G401 (cell line): ENCODE results near the gene REXO1. TPM values are rescaled to one million over a fixed set of nuclear protein-coding genes. Genes with fewer than 3 reads are reported as not detected.
"Not testable (repeated sequence)": the region's sequence is repeated elsewhere in the genome, so short reads cannot be mapped to it uniquely, and the experiment has no call there.

Experiments
- DNase-seq: peaks from one replicate; pipeline ENCODE4 v3.0.0-alpha.2; 2015; ENCODE audit warnings: low spot score
- in situ Hi-C: cut with HindIII; loops from 2 replicates; pipeline ENCODE4 v1.10.0; 2016; ENCODE audit warnings: low sequenced_read_pairs, mixed read lengths
- total RNA-seq: library from RNA; depleted of rRNA; stranded (reverse); fragments of >200 nt; shearing (Covaris generic); gene quantifications from 2 replicates; pipeline ENCODE4 v1.2.3, GENCODE V29; 2014

Gene REXO1
- total RNA-seq, 1 experiment from 2014 or later: 10.7 TPM

DNA sequence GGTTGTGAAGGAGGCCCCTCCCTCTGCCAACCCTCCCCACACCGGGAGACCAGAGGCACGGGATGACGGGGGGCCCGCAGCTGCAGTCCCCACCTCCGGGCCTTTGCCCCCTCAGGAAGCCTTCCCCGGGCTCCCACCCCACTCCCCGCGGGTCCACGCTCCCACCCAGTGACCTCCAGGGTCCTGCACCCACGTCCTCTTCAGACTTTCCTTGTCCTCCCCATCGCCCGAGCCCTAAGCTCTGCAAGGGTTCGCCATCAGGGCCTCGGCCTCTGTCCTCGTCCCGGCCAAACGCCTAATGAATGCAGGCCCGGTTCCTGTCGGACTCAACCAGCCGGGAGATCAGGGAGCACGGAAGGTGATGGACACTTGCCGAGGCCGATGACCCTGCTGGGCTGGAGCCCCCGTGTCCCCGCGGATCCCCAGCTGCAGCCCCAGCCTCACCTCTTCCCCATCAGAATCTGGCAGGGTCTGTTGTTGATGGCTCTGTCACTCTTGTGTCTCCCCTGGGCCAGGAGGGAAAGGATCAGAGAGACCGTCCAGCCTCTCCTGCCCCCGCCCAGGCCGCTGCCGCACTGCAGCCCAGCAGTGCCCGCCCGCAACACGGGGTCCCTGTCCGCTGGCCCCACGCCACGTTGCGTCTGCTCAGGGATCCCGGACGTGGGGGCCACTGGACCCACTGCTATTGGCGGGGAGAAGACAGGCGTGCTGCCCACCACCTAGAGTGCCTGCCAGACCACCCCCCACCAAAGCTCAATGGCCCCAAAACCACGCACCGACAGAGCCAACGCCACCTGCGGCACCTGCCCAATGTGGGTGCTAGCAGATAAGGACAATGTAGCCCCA, 41.9 kb downstream of the REXO1 start:
- DNase-seq: no peak
- in situ Hi-C loops: no loop called here

DNA sequence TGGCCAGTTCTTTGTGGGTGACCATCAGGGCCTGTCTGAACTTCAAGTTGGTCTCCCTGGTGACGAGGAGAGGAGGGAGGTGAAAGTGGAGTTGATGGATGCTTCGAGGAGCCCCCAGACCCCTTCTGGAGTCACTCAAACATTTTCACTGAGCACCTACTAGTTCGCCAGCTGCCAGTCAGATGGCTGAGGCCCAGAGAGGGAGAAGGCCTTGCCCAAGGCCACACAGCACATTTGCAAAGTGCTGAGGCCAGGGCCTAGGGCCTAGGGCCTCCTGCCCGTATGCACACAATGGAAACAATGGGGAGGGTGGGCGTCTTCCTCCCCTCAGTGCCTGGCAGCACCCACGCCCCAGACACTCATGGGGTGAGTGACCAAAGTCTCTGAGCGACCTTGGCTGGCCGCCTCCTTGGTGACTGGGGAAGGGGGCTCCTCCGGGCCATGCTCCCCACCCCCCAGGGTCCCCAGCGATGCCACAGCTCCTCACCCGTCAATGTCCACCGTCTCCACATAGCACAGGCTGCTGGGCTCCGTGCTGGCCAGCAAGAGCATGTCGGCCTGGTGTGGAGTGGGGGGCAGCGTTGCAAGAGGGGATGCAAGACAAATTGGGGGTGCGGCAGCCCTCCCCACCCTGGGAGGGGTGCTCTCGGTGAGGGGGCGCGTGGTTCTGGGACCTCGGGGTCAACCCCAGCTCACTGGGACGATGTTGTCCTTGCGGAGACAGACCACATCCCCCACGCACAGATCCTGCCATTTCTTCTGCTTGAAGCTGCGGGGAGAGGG, 42.7 kb downstream of the REXO1 start:
- in situ Hi-C loops: no loop called here
- no peak for DNase-seq

DNA sequence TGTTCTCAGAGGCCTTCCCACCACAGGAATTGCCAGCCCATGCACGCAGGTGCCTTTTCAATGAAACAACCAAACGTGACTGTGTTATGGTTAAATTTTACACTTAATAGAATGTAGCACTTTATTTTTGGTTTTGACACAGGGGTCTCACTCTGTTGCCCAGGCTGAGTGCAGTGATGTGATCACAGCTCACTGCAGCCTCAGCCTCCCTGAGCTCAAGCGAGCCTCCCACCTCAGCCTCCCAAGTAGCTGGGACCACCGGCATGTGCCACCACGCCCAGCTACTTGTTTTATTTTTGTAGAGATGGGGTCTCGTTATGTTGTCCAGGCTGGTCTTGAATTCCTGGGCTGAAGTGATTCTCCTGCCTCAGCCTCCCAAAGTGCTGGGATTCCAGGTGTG, 43.4 kb downstream of the REXO1 start:
- no peak for DNase-seq
- in situ Hi-C loops: no loop called here

DNA sequence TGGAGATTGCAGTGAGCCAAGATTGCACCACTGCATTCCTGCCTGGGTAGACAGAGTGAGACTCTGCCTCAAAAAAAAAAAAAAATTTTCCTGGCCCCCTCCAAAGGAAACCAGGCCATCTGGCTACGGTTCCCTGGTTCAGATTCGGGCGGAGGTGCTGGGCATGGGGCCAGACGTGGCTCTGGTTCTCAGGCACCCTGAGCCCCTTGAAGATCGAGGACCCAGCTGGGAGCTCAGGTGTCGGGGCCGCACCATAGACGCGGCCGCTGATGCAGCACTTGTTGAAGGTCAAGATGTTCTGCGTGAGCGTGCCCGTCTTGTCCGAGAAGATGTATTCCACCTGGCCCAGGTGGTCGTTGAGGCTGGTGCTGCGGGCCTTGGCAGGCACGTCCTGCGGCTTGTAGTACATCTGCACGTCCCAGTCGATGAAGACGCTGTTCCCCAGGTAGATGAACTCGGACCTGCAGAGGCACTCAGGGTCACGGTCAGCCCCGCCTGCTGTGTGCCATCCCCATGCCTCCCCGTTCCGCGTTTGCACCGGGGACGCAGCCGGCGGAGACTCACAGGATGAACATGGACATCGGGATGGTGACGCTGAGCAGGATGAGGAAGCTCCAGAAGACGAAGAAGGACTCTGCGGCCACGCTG, 48.5 kb downstream of the REXO1 start:
- in situ Hi-C loops: no loop called here

DNA sequence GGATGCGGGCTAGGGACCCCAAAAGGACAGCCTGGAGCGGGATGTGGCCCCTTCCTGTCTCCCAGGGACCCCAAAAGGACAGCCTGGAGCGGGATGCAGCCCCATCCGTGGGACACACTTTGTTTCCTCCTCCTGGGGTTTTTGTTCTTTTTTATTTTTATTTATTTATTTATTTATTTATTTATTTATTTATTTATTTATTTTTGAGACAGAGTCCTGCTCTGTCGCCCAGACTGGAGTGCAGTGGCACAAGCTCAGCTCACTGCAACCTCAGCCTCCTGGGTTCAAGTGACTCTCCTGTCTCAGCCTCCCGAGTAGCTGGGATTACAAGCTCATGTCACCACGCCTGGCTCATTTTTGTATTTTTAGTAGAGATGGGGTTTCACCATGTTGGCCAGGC, 51.0 kb downstream of the REXO1 start:
- in situ Hi-C loops, DNase-seq: not testable (repeated sequence)

More for the DNA sequence above, 48.5 kb downstream of the REXO1 start:
- DNase-seq: no peak

DNA sequence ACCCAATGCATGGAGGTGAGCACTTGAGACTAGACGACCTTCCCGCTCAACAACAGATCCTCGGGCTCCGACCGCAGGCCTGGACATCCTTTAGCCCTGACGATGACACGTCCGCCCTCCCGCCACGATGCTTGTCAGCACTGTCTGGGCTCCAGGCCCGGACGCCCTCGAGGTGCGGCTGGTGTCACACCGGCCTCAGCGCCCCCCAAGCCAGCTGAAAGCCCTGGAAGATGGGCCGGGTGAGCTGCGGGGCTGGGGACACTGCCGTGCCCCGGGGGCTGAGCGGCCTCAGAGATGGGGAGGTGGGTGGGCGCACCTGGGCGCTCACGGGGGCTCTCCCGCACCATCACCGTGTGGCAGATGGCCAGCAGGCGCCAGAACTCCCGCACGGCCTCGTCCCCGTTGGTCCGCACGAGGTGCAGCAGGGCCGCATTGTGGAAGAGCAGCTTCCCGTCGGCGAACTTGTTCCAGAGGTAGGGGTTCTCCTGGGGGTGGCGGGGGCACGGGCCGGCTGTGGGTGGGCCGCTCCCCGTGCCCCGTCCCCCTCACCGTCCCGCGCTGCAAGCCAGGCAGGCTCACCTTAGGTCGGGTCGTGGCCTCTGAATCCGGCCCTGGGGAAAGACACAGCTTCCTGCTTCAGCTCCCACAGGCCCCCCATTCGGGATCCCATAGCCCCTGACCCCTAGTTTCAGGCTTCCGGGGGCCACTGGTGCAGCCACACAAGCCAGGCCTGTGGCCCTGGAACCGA, 51.7 kb downstream of the REXO1 start:
- in situ Hi-C loops: no loop called here
- no peak for DNase-seq

DNA sequence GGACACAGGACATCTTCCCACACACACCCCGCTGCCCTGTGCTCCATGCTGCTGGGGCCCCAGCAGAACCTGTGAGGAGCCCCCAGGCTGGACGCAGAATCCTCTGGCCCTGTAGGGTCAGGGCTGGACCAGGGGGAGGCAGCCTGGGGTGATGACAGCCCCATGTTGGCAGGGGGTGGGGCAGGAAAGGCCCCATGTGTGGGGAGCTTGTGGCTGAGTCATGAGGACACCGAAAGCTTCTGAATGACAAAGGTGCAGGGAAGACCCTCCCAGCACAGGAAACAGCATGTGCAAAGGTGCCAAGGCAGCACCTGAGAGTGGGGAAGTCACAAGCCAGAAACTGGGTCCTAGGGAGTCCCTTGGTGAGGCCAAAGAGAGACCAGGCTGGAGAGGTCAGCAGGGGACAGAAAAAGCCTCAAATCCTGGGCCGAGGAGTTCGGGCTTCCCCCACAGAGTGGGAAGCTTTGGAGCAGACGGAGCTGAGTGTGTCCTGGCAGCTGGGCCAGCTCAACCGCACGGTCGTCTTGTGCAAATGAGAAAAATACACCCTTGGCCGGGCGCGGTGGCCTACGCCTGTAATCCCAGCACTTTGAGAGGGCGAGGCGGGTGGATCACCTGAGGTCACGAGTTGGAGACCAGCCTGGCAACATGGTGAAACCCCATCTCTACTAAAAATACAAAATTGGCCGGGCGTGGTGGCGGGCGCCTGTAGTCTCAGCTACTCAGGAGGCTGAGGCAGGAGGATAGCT, 53.7 kb downstream of the REXO1 start:
- no peak for DNase-seq
- in situ Hi-C loops: no loop called here

DNA sequence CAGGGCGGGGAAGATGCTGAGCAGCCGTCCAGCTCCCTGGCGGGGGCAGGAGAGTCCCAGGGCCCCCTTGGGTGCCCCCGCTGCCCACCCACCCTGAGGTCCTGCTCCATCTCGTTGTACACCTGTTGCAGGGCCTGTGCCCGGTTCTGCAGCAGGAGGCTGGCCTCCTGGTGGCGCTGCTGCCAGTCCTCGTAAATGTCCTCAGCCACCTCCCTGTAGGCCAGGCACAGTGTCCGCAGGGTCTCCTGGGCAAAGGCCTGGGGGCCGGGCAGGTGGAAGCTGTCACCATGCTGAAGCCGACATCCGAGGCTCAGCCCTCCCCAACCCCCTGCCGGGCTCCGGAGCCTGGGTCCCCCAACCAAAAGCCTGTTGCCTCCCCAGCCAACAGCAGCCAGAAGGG, 56.4 kb downstream of the REXO1 start:
- DNase-seq: no peak
- in situ Hi-C loops: no loop called here

DNA sequence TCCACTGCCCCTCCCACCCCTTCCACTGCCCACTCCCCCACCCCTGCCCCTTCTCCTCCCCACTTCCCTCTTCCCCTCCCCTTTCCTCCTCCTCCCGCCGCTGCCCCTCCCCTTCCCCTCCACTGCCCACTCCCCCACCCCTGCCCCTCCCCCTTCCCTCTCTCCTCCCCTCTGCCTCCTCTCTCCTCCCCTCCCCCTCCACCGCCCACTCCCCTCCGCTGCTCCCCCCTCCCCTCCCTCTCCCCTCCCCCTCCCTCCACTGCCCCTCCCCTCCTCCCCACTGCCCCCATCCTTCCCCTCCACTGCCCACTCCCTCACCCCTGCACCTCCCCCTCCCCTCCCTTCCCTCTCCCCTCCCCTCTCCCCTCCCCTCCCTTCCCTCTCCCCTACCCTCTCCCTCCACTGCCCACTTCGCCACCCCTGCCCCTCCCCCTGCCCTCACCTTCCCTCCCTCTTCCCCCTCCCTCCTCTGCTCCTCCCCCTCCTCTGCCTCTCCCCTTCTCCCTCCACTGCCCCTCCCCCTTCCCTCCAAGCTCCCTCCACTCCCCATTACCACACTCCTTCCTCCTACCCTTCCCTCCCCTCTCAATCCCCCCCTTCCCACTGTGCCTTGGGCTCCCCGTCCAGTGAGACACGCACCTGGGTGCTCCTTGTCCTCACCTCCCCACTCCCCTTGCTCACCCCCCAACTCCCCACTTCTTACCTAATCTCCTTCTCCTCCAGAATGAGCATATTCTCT, 58.1 kb downstream of the REXO1 start:
- in situ Hi-C loops: no loop called here
- no peak for DNase-seq

DNA sequence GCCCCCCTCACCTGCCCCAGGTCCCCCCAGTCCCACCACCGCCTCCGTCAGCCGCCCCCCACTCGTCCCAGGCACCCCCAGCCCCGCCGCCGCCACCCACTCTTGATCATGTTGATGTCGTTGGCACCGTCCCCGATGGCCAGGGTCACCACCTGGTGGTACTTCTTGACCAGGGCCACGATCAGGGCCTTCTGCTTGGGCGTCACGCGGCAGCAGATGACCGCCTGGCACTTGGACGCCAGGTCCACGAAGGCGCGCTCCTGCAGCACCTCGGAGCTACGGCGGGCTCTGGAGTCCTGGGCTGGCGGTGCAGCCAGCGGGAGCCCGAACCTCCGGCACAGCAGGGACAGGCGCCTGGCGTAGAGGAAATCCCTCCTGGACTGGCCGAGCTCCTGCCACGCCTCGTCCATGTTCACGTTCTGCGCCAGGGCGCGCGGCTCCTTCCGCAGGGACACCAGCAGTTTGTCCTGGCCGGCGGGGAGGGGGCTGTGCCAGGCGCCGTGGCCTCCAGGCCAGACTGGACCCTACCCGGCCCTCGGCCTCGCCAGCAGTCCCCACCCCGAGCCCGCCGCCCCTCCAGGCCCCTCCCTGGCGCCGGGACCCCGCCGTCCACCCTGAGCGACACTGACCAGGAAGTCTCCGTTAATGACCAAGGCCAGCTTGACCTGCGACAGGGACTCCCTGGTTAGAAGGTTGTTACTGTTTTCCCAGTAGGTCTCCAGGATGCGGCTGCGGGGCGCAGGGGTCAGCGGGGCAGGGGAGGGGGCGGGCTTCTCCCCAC, 58.8 kb downstream of the REXO1 start:
- DNase-seq: no peak
- in situ Hi-C loops: no loop called here

DNA sequence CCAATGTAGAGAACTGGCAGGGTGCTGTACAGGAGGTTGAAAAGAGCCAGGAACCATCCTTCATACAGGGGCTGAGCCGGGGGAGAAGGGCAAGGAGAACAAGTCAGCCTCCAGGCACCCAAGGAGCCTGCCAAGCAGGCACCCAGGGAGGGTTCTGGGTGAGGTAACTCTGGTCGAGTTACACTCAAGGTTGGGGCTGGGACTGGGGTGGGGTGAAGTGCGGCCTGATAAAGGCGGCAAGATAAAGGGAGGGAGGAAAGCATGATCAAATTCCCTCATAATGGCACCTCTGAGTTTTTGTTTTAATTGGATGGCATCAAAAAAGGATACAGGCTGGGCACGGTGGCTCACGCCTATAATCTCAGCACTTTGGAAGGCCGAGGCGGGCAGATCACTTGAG, 61.2 kb downstream of the REXO1 start:
- DNase-seq: no peak
- in situ Hi-C loops: no loop called here

DNA sequence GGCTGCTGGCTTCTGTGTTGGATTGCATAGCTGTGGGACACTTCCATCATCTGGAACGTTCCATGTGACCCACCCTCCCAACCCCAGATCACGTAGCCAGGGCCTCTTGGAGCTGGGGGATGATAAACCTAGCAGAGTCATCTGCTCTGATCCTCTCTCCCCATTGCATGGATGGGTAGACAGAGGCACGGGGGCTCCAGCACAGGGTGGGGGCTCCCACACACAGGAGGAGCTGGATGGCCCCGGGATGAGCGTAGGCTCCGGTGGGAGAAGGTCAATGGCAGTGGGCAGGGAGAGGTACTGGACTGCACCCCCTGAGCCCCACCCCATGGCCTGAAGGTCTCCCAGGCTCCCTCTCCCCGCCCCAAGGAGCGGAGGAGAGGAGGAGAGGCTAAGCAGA, 61.6 kb downstream of the REXO1 start:
- in situ Hi-C loops: no loop called here
- no peak for DNase-seq

DNA sequence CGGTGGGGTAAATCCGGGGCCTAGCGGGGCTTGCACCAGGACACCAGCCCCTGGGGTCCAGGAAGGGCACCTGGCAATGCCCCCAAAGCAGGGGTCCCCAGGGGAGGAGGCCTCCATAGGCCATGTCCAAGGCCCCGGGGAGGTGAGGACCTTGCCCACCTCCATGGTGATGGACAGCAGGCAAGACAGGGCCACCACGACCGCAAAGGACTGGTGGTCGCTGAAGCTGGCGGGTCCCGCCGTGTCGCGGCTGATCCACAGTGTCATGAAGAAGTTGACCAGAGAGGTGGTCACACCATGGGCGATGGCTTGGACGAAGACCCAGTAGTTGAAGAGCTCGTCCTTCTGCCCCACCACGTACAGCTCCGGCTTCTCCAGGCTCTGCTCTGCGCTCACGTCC, 63.0 kb downstream of the REXO1 start:
- no peak for DNase-seq
- in situ Hi-C loops: no loop called here

DNA sequence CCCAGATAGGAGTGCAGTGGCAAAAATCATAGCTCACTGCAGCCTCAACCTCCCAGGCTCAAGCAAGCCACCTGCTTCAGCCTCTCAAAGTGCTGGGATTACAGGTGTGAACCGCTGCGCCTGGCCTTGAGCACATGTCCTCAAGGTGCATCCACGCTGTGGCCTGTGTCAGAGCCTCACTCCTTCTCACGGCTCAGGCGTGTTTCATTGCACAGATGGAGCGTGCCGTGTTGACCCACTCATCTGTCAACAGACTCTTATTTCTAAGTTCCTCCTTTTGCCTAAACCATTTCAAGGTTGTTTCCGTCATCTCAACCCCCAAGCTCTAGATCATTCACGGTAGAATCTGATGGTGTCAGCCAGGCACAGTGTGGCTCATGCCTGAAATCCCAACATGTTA, 64.4 kb downstream of the REXO1 start:
- no peak for DNase-seq

DNA sequence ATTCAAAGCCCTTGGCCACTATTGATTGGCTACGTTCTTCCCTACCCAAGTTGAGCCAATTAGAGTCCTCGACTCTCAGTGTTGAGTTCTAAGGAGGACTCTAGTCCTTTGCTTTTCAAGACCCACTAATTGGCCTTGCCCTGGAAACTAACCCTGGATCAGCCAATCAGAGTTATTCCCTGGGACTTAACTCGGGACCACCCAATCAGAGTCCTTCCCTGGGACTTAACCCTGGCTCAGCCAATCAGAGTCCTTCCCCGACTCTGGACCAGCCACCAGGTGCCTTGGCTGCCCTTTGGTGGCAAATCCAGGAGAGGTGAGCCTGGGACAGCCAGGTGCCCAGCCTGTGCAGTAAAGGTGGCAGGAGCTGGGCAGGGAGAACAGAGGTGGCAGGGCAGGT, 64.9 kb downstream of the REXO1 start:
- no peak for DNase-seq
- in situ Hi-C loops: no loop called here

More for the DNA sequence above, 64.4 kb downstream of the REXO1 start:
- in situ Hi-C loops: no loop called here

DNA sequence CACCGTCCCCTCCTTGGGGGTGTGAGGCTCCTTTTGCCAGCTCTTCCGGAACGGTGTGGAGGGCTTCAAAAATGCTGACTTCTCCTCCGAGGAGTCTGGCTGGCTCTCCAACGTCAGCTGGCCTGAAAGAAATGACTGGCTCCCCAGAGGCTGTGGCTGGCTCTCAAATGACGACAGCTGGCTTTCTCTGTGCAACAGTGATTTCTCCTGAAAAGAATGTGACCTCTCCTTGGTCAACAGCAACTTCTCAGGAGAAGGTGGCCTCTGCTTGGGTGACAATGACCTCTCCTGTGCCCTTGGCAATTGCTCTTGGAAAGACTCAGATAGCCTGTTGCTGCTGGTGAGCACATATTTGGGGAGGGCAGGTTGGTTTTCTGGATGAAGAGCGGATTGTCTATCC, 65.8 kb downstream of the REXO1 start:
- in situ Hi-C loops: no loop called here
- no peak for DNase-seq

DNA sequence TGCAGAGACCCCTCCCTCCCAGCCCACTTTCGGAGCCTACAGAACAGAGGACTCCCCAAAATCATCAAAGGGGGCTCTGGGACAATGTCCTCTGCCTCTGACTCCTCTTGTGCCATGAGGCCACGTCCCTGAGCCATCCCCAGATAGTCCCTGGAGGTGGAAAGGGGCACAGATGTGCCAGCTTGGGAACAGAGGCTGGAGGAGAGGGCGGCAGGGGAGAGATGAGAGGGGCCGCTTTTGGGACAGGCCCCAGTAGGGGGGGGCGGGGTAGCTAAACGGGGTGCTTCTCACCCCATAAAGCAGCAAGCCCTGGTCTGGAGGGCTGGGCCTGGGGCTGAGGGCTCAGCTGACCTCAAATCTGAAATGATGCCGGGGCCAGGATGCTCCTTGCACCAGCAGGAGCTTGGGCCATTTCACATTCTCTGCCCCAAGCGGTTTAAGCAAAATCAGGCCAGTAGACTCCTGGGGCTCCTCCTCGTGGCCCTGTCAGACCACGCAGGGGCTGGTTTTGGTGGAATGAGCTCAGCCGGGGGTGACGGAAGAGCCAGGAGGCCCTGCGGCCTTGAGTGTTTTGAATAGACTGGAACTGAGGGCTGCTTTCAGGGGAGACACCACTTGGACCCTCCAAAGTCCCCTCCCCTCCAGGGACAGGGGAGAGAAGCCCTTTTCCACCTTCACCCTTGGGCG, 67.9 kb downstream of the REXO1 start:
- in situ Hi-C loops: no loop called here
- no peak for DNase-seq
